HepG2 (cell line): Measurements from ENCODE around the gene POLR2H. TPM values are rescaled to one million over a fixed set of nuclear protein-coding genes. Genes with fewer than 3 reads are reported as not detected.

Experiments
- BORCS8-MEF2B ChIP-seq: sonication (generic); formaldehyde crosslinking; IDR thresholded peaks from 2 replicates; pipeline ENCODE4 v1.8.0; 2022; ENCODE audit warnings: mild to moderate bottlenecking, missing genetic modification reagents
- ERF ChIP-seq: IDR thresholded peaks from 2 replicates; pipeline ENCODE4 v1.6.1; 2018; ENCODE audit warnings: missing biosample characterization, missing genetic modification reagents
- GABPA ChIP-seq, 2 experiments: IDR thresholded peaks; 2 replicates each; pipeline ENCODE4 v1.6.1; 2011 to 2016; ENCODE audit warnings: low read depth in 2 of 2, low read length in 1 of 2, missing biosample characterization in 1 of 2, missing genetic modification characterization in 1 of 2
- GATAD2A ChIP-seq: IDR thresholded peaks from 2 replicates; pipeline ENCODE4 v1.6.1; 2016
- GFI1 ChIP-seq: sonication (generic); formaldehyde crosslinking; IDR thresholded peaks from 2 replicates; pipeline ENCODE4 v1.5.0; 2020; ENCODE audit warnings: missing genetic modification reagents, mild to moderate bottlenecking, borderline replicate concordance
- HMG20B ChIP-seq: conservative IDR thresholded peaks from 2 replicates; pipeline ENCODE4 v1.6.1; 2016; ENCODE audit warnings: missing genetic modification reagents, missing compliant biosample characterization
- HNRNPK ChIP-seq: fragments of 200-400 bp; formaldehyde crosslinking; IDR thresholded peaks from 2 replicates; pipeline ENCODE4 v1.6.1; 2018; ENCODE audit warnings: low read length, low read depth, moderate library complexity, mild to moderate bottlenecking; ENCODE audit not compliant: poor library complexity, severe bottlenecking
- MAF1 ChIP-seq: sonication (generic); formaldehyde crosslinking; IDR thresholded peaks from 2 replicates; pipeline ENCODE4 v1.5.0; 2020; ENCODE audit warnings: missing genetic modification reagents, borderline replicate concordance
- MBD4 ChIP-seq: IDR thresholded peaks from 2 replicates; pipeline ENCODE4 v1.6.1; 2012; ENCODE audit warnings: low read length, inconsistent platforms, borderline replicate concordance
- TEAD3 ChIP-seq: optimal IDR thresholded peaks from 2 replicates; pipeline ENCODE3; 2016; ENCODE audit warnings: borderline replicate concordance
- ZMYM4 ChIP-seq: sonication (generic); formaldehyde crosslinking; IDR thresholded peaks from 2 replicates; pipeline ENCODE4 v1.8.1; 2023; ENCODE audit warnings: mild to moderate bottlenecking, missing genetic modification reagents
- ZNF362 ChIP-seq: sonication (generic); formaldehyde crosslinking; IDR thresholded peaks from 2 replicates; pipeline ENCODE4 v1.4.0; 2020; ENCODE audit warnings: missing genetic modification reagents, mild to moderate bottlenecking, borderline replicate concordance
- ZNF543 ChIP-seq: sonication (generic); formaldehyde crosslinking; IDR thresholded peaks from 2 replicates; pipeline ENCODE4 v1.4.0; 2020; ENCODE audit warnings: mild to moderate bottlenecking, missing genetic modification reagents
- polyA plus RNA-seq, 8 experiments: library from polyadenylated mRNA; depleted of rRNA in 3 of 8; stranded (reverse) in 7 of 8; unstranded in 1 of 8; fragments of >200 nt; fragmentation: Illumina TruSeq in 4 of 8; extraction: Trizol in 4 of 8; gene quantifications; 2 replicates each; pipeline versions ENCODE4 v1.2.1 to v1.2.3, GENCODE V29; 2011 to 2016; ENCODE audit warnings: low read depth in 4 of 8, missing spikeins in 1 of 8, mixed read lengths in 1 of 8; ENCODE audit not compliant: insufficient read depth in 1 of 8
- total RNA-seq, 5 experiments: library from RNA; depleted of rRNA; stranded (reverse); fragments of >200 nt; fragmentation: Illumina TruSeq; extraction: Trizol; gene quantifications; 2 replicates each; pipeline ENCODE4 v1.2.3, GENCODE V29; 2016; ENCODE audit warnings: low read depth in 1 of 5
- TF ChIP-seq, protein P1 (sequence below): sonication (generic); formaldehyde crosslinking; IDR thresholded peaks from 2 replicates; pipeline ENCODE4 v1.9.0; 2021; ENCODE audit warnings: mild to moderate bottlenecking, missing genetic modification reagents
- TF ChIP-seq, protein P2 (sequence below): sonication (generic); formaldehyde crosslinking; IDR thresholded peaks from 2 replicates; pipeline ENCODE4 v1.4.0; 2020; ENCODE audit warnings: mild to moderate bottlenecking, missing genetic modification reagents
- TF ChIP-seq, protein P3 (sequence below): sonication (generic); formaldehyde crosslinking; IDR thresholded peaks from 2 replicates; pipeline ENCODE4 v1.5.0; 2020; ENCODE audit warnings: mild to moderate bottlenecking, missing genetic modification reagents
- TF ChIP-seq, protein P4 (sequence below): sonication (generic); formaldehyde crosslinking; IDR thresholded peaks from 2 replicates; pipeline ENCODE4 v1.5.0; 2020; ENCODE audit warnings: mild to moderate bottlenecking, missing genetic modification reagents, borderline replicate concordance

Gene POLR2H
- total and polyA plus RNA-seq, 2 of the 13 experiments (the other 11 are each of a cell fraction or from before 2014, with no cell fraction given) = 118 to 194 TPM

DNA sequence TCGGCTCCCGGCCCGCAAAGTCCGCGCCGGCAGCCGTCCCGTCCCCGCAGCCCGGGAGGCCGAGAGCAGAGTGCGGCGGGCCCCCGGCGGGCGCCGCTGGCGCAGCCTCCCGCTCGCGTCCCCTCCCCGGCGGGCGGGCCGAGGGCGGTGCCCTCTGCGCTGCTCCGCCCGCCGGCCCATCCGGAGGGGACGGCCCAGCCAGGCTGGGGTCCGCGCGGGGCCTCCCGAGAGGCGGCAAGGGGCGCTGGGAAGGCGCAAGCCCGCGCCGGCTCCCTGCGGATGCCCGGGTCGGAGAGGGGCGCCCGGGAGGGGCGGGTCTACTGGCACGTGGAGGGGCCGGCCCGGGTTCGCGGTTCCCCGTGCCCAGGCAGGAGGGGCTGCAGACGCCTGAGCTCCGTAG is at the start of gene POLR2H, which contains the start of gene CLCN2 (continued):
- TF ChIP-seq, protein P1, sequence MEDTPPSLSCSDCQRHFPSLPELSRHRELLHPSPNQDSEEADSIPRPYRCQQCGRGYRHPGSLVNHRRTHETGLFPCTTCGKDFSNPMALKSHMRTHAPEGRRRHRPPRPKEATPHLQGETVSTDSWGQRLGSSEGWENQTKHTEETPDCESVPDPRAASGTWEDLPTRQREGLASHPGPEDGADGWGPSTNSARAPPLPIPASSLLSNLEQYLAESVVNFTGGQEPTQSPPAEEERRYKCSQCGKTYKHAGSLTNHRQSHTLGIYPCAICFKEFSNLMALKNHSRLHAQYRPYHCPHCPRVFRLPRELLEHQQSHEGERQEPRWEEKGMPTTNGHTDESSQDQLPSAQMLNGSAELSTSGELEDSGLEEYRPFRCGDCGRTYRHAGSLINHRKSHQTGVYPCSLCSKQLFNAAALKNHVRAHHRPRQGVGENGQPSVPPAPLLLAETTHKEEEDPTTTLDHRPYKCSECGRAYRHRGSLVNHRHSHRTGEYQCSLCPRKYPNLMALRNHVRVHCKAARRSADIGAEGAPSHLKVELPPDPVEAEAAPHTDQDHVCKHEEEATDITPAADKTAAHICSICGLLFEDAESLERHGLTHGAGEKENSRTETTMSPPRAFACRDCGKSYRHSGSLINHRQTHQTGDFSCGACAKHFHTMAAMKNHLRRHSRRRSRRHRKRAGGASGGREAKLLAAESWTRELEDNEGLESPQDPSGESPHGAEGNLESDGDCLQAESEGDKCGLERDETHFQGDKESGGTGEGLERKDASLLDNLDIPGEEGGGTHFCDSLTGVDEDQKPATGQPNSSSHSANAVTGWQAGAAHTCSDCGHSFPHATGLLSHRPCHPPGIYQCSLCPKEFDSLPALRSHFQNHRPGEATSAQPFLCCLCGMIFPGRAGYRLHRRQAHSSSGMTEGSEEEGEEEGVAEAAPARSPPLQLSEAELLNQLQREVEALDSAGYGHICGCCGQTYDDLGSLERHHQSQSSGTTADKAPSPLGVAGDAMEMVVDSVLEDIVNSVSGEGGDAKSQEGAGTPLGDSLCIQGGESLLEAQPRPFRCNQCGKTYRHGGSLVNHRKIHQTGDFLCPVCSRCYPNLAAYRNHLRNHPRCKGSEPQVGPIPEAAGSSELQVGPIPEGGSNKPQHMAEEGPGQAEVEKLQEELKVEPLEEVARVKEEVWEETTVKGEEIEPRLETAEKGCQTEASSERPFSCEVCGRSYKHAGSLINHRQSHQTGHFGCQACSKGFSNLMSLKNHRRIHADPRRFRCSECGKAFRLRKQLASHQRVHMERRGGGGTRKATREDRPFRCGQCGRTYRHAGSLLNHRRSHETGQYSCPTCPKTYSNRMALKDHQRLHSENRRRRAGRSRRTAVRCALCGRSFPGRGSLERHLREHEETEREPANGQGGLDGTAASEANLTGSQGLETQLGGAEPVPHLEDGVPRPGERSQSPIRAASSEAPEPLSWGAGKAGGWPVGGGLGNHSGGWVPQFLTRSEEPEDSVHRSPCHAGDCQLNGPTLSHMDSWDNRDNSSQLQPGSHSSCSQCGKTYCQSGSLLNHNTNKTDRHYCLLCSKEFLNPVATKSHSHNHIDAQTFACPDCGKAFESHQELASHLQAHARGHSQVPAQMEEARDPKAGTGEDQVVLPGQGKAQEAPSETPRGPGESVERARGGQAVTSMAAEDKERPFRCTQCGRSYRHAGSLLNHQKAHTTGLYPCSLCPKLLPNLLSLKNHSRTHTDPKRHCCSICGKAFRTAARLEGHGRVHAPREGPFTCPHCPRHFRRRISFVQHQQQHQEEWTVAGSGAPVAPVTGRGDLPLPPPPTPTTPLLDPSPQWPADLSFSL (CRISPR knock-in tag) = no peak
- TF ChIP-seq, protein P2, sequence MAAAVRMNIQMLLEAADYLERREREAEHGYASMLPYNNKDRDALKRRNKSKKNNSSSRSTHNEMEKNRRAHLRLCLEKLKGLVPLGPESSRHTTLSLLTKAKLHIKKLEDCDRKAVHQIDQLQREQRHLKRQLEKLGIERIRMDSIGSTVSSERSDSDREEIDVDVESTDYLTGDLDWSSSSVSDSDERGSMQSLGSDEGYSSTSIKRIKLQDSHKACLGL (CRISPR knock-in tag) = no peak
- TF ChIP-seq GABPA (IDR thresholded peaks at IDR 0.05; ENCODE audit: low read depth, low read length) (no peak), GABPA (CRISPR knock-in tag; IDR thresholded peaks at IDR 0.05; ENCODE audit: low read depth) (no peak), ERF (CRISPR knock-in tag) (no peak; the same call in 1 of the 2 replicates), HNRNPK (peak; percentile 47), ZNF362 (CRISPR knock-in tag) (no peak), MBD4 (no peak), GATAD2A (CRISPR knock-in tag) (no peak), TEAD3 (CRISPR knock-in tag) (no peak), HMG20B (CRISPR knock-in tag) (no peak), BORCS8-MEF2B (CRISPR knock-in tag) (no peak), ZNF543 (CRISPR knock-in tag) (no peak; the same call in 1 of the 2 replicates), MAF1 (CRISPR knock-in tag) (0 out of 2 replicates have a peak, but pooled peaks have one; percentile 23), GFI1 (CRISPR knock-in tag) (no peak), ZMYM4 (CRISPR knock-in tag) (no peak)
- TF ChIP-seq, protein P3, sequence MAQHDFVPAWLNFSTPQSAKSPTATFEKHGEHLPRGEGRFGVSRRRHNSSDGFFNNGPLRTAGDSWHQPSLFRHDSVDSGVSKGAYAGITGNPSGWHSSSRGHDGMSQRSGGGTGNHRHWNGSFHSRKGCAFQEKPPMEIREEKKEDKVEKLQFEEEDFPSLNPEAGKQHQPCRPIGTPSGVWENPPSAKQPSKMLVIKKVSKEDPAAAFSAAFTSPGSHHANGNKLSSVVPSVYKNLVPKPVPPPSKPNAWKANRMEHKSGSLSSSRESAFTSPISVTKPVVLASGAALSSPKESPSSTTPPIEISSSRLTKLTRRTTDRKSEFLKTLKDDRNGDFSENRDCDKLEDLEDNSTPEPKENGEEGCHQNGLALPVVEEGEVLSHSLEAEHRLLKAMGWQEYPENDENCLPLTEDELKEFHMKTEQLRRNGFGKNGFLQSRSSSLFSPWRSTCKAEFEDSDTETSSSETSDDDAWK (CRISPR knock-in tag) = no peak
- TF ChIP-seq, protein P4, sequence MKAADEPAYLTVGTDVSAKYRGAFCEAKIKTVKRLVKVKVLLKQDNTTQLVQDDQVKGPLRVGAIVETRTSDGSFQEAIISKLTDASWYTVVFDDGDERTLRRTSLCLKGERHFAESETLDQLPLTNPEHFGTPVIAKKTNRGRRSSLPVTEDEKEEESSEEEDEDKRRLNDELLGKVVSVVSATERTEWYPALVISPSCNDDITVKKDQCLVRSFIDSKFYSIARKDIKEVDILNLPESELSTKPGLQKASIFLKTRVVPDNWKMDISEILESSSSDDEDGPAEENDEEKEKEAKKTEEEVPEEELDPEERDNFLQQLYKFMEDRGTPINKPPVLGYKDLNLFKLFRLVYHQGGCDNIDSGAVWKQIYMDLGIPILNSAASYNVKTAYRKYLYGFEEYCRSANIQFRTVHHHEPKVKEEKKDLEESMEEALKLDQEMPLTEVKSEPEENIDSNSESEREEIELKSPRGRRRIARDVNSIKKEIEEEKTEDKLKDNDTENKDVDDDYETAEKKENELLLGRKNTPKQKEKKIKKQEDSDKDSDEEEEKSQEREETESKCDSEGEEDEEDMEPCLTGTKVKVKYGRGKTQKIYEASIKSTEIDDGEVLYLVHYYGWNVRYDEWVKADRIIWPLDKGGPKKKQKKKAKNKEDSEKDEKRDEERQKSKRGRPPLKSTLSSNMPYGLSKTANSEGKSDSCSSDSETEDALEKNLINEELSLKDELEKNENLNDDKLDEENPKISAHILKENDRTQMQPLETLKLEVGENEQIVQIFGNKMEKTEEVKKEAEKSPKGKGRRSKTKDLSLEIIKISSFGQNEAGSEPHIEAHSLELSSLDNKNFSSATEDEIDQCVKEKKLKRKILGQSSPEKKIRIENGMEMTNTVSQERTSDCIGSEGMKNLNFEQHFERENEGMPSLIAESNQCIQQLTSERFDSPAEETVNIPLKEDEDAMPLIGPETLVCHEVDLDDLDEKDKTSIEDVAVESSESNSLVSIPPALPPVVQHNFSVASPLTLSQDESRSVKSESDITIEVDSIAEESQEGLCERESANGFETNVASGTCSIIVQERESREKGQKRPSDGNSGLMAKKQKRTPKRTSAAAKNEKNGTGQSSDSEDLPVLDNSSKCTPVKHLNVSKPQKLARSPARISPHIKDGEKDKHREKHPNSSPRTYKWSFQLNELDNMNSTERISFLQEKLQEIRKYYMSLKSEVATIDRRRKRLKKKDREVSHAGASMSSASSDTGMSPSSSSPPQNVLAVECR (CRISPR knock-in tag) = peak; percentile 69
